Measurements from ENCODE around the gene RPE65. TPM values are rescaled to one million over a fixed set of nuclear protein-coding genes. Genes with fewer than 3 reads are reported as not detected.
A peak's percentile ranks its signal among the peaks of the same experiment; 100 is the strongest.
"Not testable (repeated sequence)": the region's sequence is repeated elsewhere in the genome, so short reads cannot be mapped to it uniquely, and the experiment has no call there.

RPE65 gene
- total and polyA plus RNA-seq, 2 donors (not counting 1 experiment from before 2014, with no cell fraction given): not detected

DNA sequence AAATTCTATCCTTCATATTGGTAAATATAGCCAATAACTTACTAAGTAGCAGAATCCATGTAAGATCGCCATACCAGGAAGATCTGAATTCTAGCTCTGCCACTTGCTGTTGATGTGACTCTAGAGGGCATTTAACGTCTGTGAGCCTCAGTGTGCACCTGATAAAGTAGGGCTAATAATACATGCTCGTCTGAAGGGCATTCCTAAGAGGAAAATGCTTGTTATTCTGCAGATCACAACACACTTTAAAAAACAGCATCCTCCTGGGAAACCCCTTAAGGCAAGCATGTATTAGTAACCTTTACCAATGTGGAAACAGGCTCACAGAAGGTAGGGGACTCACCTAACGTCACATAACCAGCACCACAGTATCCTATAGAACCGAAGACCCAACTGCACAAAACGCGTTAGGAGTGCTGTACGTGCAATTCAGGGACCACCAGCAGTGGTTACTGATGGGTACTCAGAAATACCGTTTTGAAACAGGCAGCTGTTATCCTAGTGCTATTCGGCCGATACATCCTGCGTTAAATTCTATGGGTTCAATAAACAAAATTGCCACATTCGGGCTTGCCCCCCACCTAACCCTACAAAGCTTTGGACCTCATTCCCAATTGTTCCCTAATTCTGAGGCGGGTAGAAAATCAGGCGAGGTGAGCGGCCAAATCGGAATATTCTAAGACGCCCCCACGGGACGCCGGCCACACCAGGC is 46.4 kb upstream of the RPE65 start:
- TF ChIP-seq EZH2 (IDR thresholded peaks at IDR 0.05; ENCODE audit: low read length, missing control alignments): no peak
- TF ChIP-seq, protein P1, sequence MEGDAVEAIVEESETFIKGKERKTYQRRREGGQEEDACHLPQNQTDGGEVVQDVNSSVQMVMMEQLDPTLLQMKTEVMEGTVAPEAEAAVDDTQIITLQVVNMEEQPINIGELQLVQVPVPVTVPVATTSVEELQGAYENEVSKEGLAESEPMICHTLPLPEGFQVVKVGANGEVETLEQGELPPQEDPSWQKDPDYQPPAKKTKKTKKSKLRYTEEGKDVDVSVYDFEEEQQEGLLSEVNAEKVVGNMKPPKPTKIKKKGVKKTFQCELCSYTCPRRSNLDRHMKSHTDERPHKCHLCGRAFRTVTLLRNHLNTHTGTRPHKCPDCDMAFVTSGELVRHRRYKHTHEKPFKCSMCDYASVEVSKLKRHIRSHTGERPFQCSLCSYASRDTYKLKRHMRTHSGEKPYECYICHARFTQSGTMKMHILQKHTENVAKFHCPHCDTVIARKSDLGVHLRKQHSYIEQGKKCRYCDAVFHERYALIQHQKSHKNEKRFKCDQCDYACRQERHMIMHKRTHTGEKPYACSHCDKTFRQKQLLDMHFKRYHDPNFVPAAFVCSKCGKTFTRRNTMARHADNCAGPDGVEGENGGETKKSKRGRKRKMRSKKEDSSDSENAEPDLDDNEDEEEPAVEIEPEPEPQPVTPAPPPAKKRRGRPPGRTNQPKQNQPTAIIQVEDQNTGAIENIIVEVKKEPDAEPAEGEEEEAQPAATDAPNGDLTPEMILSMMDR (conservative IDR thresholded peaks at IDR 0.05 in 1 of 2, IDR thresholded peaks at IDR 0.05 in 1 of 2; ENCODE audit: low read depth in 1 of 2, low read length in 2 of 2): no peak
- Histone ChIP-seq H3K9ac (ENCODE audit: insufficient read depth, low read length) (peak overlapping the region; percentile 54), H4K20me1 (ENCODE audit: control insufficient read depth, extremely low read depth, insufficient read depth, low read length) (no peaks in the 10 kb centered on the region), H3K27ac (ENCODE audit: insufficient read depth, low read length) (peak overlapping the region; percentile 85), H3K4me2 (ENCODE audit: extremely low read depth, insufficient read depth, low read length) (peak overlapping the region; percentile 97), H2AFZ (ENCODE audit: low read length) (peak overlapping the region; percentile 75), H3K4me3 (replicated peaks in 1 of 4; ENCODE audit: control extremely low read depth in 1 of 4, insufficient read depth in 1 of 4, low read depth in 3 of 4, low read length in 4 of 4) (peak overlapping the region; percentile 74 to 92 (median 82)), H3K36me3 (ENCODE audit: control insufficient read depth, insufficient read depth, low read length) (no peaks in the 10 kb centered on the region), H3K27me3 (ENCODE audit: control insufficient read depth, insufficient read depth, low read length) (no peaks in the 10 kb centered on the region), H3K4me1 (ENCODE audit: control insufficient read depth, extremely low read depth, insufficient read depth, low read length) (peaks cover 5% of the 10 kb centered on the region), H3K9me3 (ENCODE audit: control insufficient read depth, insufficient read depth, low read depth, low read length) (no peaks in the 10 kb centered on the region), H3K79me2 (ENCODE audit: control insufficient read depth, insufficient read depth, low read length) (peaks cover 34% of the 10 kb centered on the region)
- DNase-seq (ENCODE audit: low read depth in 2 of 2): peak in 1 of 2 donors; percentile 28

DNA sequence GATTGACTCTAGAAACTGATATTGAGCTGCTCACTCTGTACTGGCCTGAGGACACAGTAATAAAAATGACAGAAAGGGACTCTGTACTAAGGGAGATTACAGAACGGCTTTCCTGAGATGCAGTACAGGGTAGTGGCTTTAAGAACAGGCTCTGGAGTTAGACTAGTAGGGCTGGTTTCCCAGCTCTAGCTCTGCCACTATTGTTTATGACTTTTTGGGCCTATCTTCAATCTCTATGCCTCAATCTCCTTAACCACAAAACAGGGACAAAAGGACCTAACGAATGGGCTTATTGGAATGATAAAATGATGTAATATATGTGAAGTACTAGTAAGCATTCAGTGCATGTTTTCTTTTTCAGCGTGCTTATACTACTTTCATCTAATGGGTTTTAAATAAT is 45.8 kb upstream of the RPE65 start:
- DNase-seq (ENCODE audit: low read depth in 2 of 2): peak in 1 of 2 donors; percentile 23
- Histone ChIP-seq H3K4me3 (replicated peaks in 1 of 4; ENCODE audit: control extremely low read depth in 1 of 4, insufficient read depth in 1 of 4, low read depth in 3 of 4, low read length in 4 of 4) (peak overlapping the region; percentile 74 to 92 (median 82)), H3K27me3 (ENCODE audit: control insufficient read depth, insufficient read depth, low read length) (no peaks in the 10 kb centered on the region), H4K20me1 (ENCODE audit: control insufficient read depth, extremely low read depth, insufficient read depth, low read length) (no peaks in the 10 kb centered on the region), H3K4me1 (ENCODE audit: control insufficient read depth, extremely low read depth, insufficient read depth, low read length) (peaks cover 5% of the 10 kb centered on the region), H3K9me3 (ENCODE audit: control insufficient read depth, insufficient read depth, low read depth, low read length) (no peaks in the 10 kb centered on the region), H3K4me2 (ENCODE audit: extremely low read depth, insufficient read depth, low read length) (peak overlapping the region; percentile 97), H3K9ac (ENCODE audit: insufficient read depth, low read length) (no peak overlapping the region), H2AFZ (ENCODE audit: low read length) (peak overlapping the region; percentile 75), H3K36me3 (ENCODE audit: control insufficient read depth, insufficient read depth, low read length) (no peaks in the 10 kb centered on the region), H3K27ac (ENCODE audit: insufficient read depth, low read length) (no peak overlapping the region), H3K79me2 (ENCODE audit: control insufficient read depth, insufficient read depth, low read length) (peaks cover 40% of the 10 kb centered on the region)
- TF ChIP-seq, protein P1 (conservative IDR thresholded peaks at IDR 0.05 in 1 of 2, IDR thresholded peaks at IDR 0.05 in 1 of 2; ENCODE audit: low read depth in 1 of 2, low read length in 2 of 2): no peak
- no peak for TF ChIP-seq EZH2 (IDR thresholded peaks at IDR 0.05; ENCODE audit: low read length, missing control alignments)

DNA sequence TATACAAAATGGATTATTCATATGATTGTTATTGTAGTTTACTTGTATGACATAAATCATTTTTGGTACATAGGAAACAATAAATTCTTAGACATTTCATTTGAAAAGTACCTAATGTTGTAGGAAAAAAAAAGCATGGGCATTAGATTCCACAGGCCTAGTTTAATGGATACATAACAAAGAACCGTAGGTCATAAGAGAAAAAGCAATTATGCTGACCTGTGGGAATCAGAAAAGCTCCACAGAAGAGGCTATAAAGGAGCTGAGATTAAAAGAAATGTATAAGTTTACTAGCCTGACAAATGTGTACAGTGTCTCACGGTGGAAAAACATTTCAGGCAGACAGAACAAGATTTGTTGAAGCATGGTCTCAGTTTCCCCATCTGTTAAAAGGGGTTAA is 43.4 kb upstream of the RPE65 start:
- Histone ChIP-seq H3K36me3 (ENCODE audit: control insufficient read depth, insufficient read depth, low read length) (no peaks in the 10 kb centered on the region), H3K27me3 (ENCODE audit: control insufficient read depth, insufficient read depth, low read length) (no peaks in the 10 kb centered on the region), H4K20me1 (ENCODE audit: control insufficient read depth, extremely low read depth, insufficient read depth, low read length) (no peaks in the 10 kb centered on the region), H3K4me2 (ENCODE audit: extremely low read depth, insufficient read depth, low read length) (no peak overlapping the region), H3K4me1 (ENCODE audit: control insufficient read depth, extremely low read depth, insufficient read depth, low read length) (peaks cover 5% of the 10 kb centered on the region), H3K4me3 (replicated peaks in 1 of 4; ENCODE audit: control extremely low read depth in 1 of 4, insufficient read depth in 1 of 4, low read depth in 3 of 4, low read length in 4 of 4) (no peak overlapping the region), H3K9me3 (ENCODE audit: control insufficient read depth, insufficient read depth, low read depth, low read length) (no peaks in the 10 kb centered on the region), H3K27ac (ENCODE audit: insufficient read depth, low read length) (no peak overlapping the region), H2AFZ (ENCODE audit: low read length) (peak overlapping the region; percentile 78), H3K79me2 (ENCODE audit: control insufficient read depth, insufficient read depth, low read length) (peaks cover 44% of the 10 kb centered on the region), H3K9ac (ENCODE audit: insufficient read depth, low read length) (no peak overlapping the region)
- no peak for DNase-seq (ENCODE audit: low read depth in 2 of 2)
- no peak for TF ChIP-seq EZH2 (IDR thresholded peaks at IDR 0.05; ENCODE audit: low read length, missing control alignments)
- TF ChIP-seq, protein P1 (conservative IDR thresholded peaks at IDR 0.05 in 1 of 2, IDR thresholded peaks at IDR 0.05 in 1 of 2; ENCODE audit: low read depth in 1 of 2, low read length in 2 of 2): no peak

DNA sequence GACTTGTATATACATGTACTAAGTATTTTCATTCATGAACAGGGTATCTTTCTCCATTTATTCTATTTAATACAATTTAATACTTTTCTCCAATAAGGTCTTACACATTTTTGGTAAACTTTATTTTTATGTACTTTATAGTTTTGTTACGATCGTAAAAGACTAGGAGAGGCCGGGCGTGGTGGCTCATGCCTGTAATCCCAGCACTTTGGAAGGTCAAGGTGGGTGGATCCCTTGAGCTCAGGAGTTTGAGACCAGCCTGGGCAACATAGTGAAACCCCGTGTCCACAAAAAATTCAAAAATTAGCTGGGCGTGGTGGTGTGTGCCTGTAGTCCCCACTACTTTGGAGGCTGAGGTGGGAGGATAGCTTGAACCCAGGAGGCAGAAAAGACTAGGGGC is 42.5 kb upstream of the RPE65 start:
- not testable (repeated sequence) for H4K20me1 ChIP-seq (ENCODE audit: control insufficient read depth, extremely low read depth, insufficient read depth, low read length); H3K4me1 ChIP-seq (ENCODE audit: control insufficient read depth, extremely low read depth, insufficient read depth, low read length); H3K9ac ChIP-seq (ENCODE audit: insufficient read depth, low read length); H3K4me3 ChIP-seq (replicated peaks in 1 of 4; ENCODE audit: control extremely low read depth in 1 of 4, insufficient read depth in 1 of 4, low read depth in 3 of 4, low read length in 4 of 4); H3K27me3 ChIP-seq (ENCODE audit: control insufficient read depth, insufficient read depth, low read length); H3K4me2 ChIP-seq (ENCODE audit: extremely low read depth, insufficient read depth, low read length); H3K36me3 ChIP-seq (ENCODE audit: control insufficient read depth, insufficient read depth, low read length); H3K27ac ChIP-seq (ENCODE audit: insufficient read depth, low read length); DNase-seq (ENCODE audit: low read depth in 2 of 2); H3K9me3 ChIP-seq (ENCODE audit: control insufficient read depth, insufficient read depth, low read depth, low read length)
- Histone ChIP-seq H3K79me2 (ENCODE audit: control insufficient read depth, insufficient read depth, low read length) (peaks cover 44% of the 10 kb centered on the region), H2AFZ (ENCODE audit: low read length) (peak overlapping the region; percentile 78)

Measured in fibroblast of lung (primary cell).